Stimulated activated CD4-positive, alpha-beta T cell treated with anti-CD3 and anti-CD28 coated beads, Interleukin-1b, Interleukin-23, amount 100 ng/mL, for 24 hours (primary cell): ENCODE results near the gene ADAMTS4.
A peak's percentile ranks its signal among the peaks of the same experiment; 100 is the strongest.

ENCODE experiments used
- DNase-seq, 4 experiments: peaks; one replicate each; pipeline ENCODE4 v3.0.0-alpha.2; 2020; ENCODE audit warnings: low read depth in 4 of 4, low spot score in 1 of 4

The ADAMTS4 gene

GRCh38 chr1:161197560-161198193, 1.2 kb downstream of the ADAMTS4 start:
- DNase-seq = no peak

GRCh38 chr1:161196521-161197451, 2.1 kb downstream of the ADAMTS4 start:
- no peak for DNase-seq

GRCh38 chr1:161196111-161196510, 2.7 kb downstream of the ADAMTS4 start:
- DNase-seq = no peak

GRCh38 chr1:161195171-161195570, 3.7 kb downstream of the ADAMTS4 start:
- DNase-seq = no peak

- DNase-seq = no peak
These were observed 5.2 kb downstream of the ADAMTS4 start for GRCh38 chr1:161193561-161194235.

GRCh38 chr1:161192476-161193465, 6.1 kb downstream of the ADAMTS4 start:
- peak; percentile 27 to 39 (median 32) for DNase-seq

- DNase-seq = no peak
These were observed 6.9 kb downstream of the ADAMTS4 start for GRCh38 chr1:161191971-161192370.

GRCh38 chr1:161190962-161191521, 7.8 kb downstream of the ADAMTS4 start:
- DNase-seq = no peak

- DNase-seq = no peak
These were observed 9.8 kb downstream of the ADAMTS4 start for GRCh38 chr1:161189036-161189435.

GRCh38 chr1:161188381-161188780, 10.5 kb downstream of the ADAMTS4 start:
- no peak for DNase-seq

GRCh38 chr1:161187311-161187710, 11.5 kb downstream of the ADAMTS4 start:
- no peak for DNase-seq

GRCh38 chr1:161185732-161186311, 13.0 kb downstream of the ADAMTS4 start:
- no peak for DNase-seq

- peak in 1 of 4 experiments; percentile 33 for DNase-seq
These were observed 13.6 kb downstream of the ADAMTS4 start for GRCh38 chr1:161185282-161185682.

GRCh38 chr1:161182214-161182613, 16.6 kb downstream of the ADAMTS4 start:
- peak in 3 of 4 experiments; percentile 34 to 51 (median 36) for DNase-seq

- DNase-seq = no peak
These were observed 18.2 kb downstream of the ADAMTS4 start for GRCh38 chr1:161180639-161181038.

GRCh38 chr1:161179698-161180097, 19.2 kb downstream of the ADAMTS4 start:
- no peak for DNase-seq

GRCh38 chr1:161177936-161178244, 21.0 kb downstream of the ADAMTS4 start:
- no peak for DNase-seq

GRCh38 chr1:161177112-161177935, 21.5 kb downstream of the ADAMTS4 start, which contains the start of gene B4GALT3:
B4GALT3 (minus strand) TSS chr1:161177507; CDS start chr1:161176060, 1,447 bp downstream.
- peak; percentile 93 to 99 (median 94) for DNase-seq
